H9 (cell line): ENCODE measurements around the gene RASGEF1C. TPM values are rescaled to one million over a fixed set of nuclear protein-coding genes. Genes with fewer than 3 reads are reported as not detected.

ENCODE experiments used
- DNase-seq: peaks from one replicate; pipeline ENCODE4 v3.0.0-alpha.2; 2017
- H2AFZ ChIP-seq: one replicate; pipeline ENCODE4 v1.6.1; 2013; ENCODE audit warnings: mild to moderate bottlenecking, low read length, control low read depth, moderate library complexity
- H2AK5ac ChIP-seq: 2 replicates; pipeline ENCODE4 v1.6.1; 2013; ENCODE audit warnings: low read length, control low read depth, mixed read lengths; ENCODE audit not compliant: insufficient read length
- H2BK120ac ChIP-seq: one replicate; pipeline ENCODE4 v1.6.1; 2013; ENCODE audit warnings: low read depth, mild to moderate bottlenecking, low read length, control low read depth, inconsistent platforms; ENCODE audit not compliant: poor library complexity, severe bottlenecking
- H2BK12ac ChIP-seq: 2 replicates; pipeline ENCODE4 v1.6.1; 2013; ENCODE audit warnings: low read length, control low read depth, mixed read lengths, low read depth; ENCODE audit not compliant: insufficient read length
- H2BK15ac ChIP-seq: 2 replicates; pipeline ENCODE4 v1.6.1; 2013; ENCODE audit warnings: low read depth, low read length, control low read depth
- H2BK20ac ChIP-seq: one replicate; pipeline ENCODE4 v1.6.1; 2013; ENCODE audit warnings: low read depth, mild to moderate bottlenecking, low read length, control low read depth, inconsistent platforms; ENCODE audit not compliant: poor library complexity, severe bottlenecking
- H2BK5ac ChIP-seq: 2 replicates; pipeline ENCODE4 v1.6.1; 2013; ENCODE audit warnings: low read length, control low read depth, mixed read lengths; ENCODE audit not compliant: insufficient read length
- H3K14ac ChIP-seq: 2 replicates; pipeline ENCODE4 v1.6.1; 2013; ENCODE audit warnings: low read length, control low read depth; ENCODE audit not compliant: insufficient read depth
- H3K18ac ChIP-seq: 2 replicates; pipeline ENCODE4 v1.6.1; 2013; ENCODE audit warnings: low read depth, mild to moderate bottlenecking, mixed read lengths, low read length, control low read depth; ENCODE audit not compliant: insufficient read length
- H3K23ac ChIP-seq: 2 replicates; pipeline ENCODE4 v1.6.1; 2013; ENCODE audit warnings: low read length, control low read depth, mixed read lengths, low read depth; ENCODE audit not compliant: insufficient read length
- H3K23me2 ChIP-seq: 2 replicates; pipeline ENCODE4 v1.6.1; 2013; ENCODE audit warnings: low read depth, mild to moderate bottlenecking, mixed read lengths, low read length, control low read depth; ENCODE audit not compliant: insufficient read length, poor library complexity, severe bottlenecking
- H3K27ac ChIP-seq: 2 replicates; pipeline ENCODE4 v1.5.1; 2013; ENCODE audit warnings: low read length, control low read depth, mixed read lengths, low read depth; ENCODE audit not compliant: insufficient read length
- H3K27me3 ChIP-seq: 2 replicates; pipeline ENCODE4 v1.6.1; 2013; ENCODE audit warnings: low read length, control low read depth, inconsistent platforms; ENCODE audit not compliant: insufficient read depth
- H3K4ac ChIP-seq: 2 replicates; pipeline ENCODE4 v1.6.1; 2013; ENCODE audit warnings: low read depth, mild to moderate bottlenecking, control low read depth, inconsistent platforms, low read length, moderate library complexity
- H3K4me1 ChIP-seq: 2 replicates; pipeline ENCODE4 v1.6.1; 2013; ENCODE audit warnings: low read length, control low read depth, inconsistent platforms; ENCODE audit not compliant: insufficient read depth
- H3K4me2 ChIP-seq: 2 replicates; pipeline ENCODE4 v1.6.1; 2013; ENCODE audit warnings: low read length, control low read depth, mixed read lengths; ENCODE audit not compliant: insufficient read length, insufficient read depth
- H3K56ac ChIP-seq: 2 replicates; pipeline ENCODE4 v1.6.1; 2013; ENCODE audit warnings: low read depth, mild to moderate bottlenecking, mixed read lengths, low read length, control low read depth; ENCODE audit not compliant: insufficient read length
- H3K79me1 ChIP-seq: 2 replicates; pipeline ENCODE4 v1.6.1; 2013; ENCODE audit warnings: low read depth, mild to moderate bottlenecking, moderate library complexity, low read length, control low read depth, inconsistent platforms; ENCODE audit not compliant: insufficient read depth, poor library complexity, severe bottlenecking
- H3K79me2 ChIP-seq: 2 replicates; pipeline ENCODE4 v1.6.1; 2013; ENCODE audit warnings: low read length, control low read depth, inconsistent platforms; ENCODE audit not compliant: insufficient read depth
- H3K9ac ChIP-seq: 2 replicates; pipeline ENCODE4 v1.6.1; 2013; ENCODE audit warnings: low read length, control low read depth, mixed read lengths; ENCODE audit not compliant: insufficient read length; ENCODE audit errors: extremely low read depth
- H3K9me3 ChIP-seq: one replicate; pipeline ENCODE4 v1.6.1; 2013; ENCODE audit warnings: low read depth, low read length, inconsistent platforms; ENCODE audit not compliant: control insufficient read depth
- H3T11ph ChIP-seq: one replicate; pipeline ENCODE4 v1.6.1; 2013; ENCODE audit warnings: mild to moderate bottlenecking, low read length, control low read depth, inconsistent platforms
- H4K20me1 ChIP-seq: one replicate; pipeline ENCODE4 v1.6.1; 2013; ENCODE audit not compliant: control insufficient read depth, insufficient read length, insufficient read depth
- H4K5ac ChIP-seq: 2 replicates; pipeline ENCODE4 v1.6.1; 2013; ENCODE audit warnings: low read depth, mild to moderate bottlenecking, mixed read lengths, low read length, control low read depth; ENCODE audit not compliant: insufficient read length
- H4K8ac ChIP-seq: replicated peaks from 2 replicates; pipeline ENCODE4 v1.6.1; 2013; ENCODE audit warnings: low read length, control low read depth, mixed read lengths, low read depth; ENCODE audit not compliant: insufficient read length
- H4K91ac ChIP-seq: 2 replicates; pipeline ENCODE4 v1.6.1; 2013; ENCODE audit warnings: low read depth, mild to moderate bottlenecking, moderate library complexity, mixed read lengths, low read length, control low read depth; ENCODE audit not compliant: insufficient read length
- H3K27ac Mint-ChIP-seq, 3 experiments: 2 replicates in 2 of 3; 3 replicates in 1 of 3; pipeline ENCODE4 v1.8.0; 2020 to 2021; ENCODE audit warnings: mixed read lengths in 3 of 3, mild to moderate bottlenecking in 1 of 3, moderate library complexity in 1 of 3
- H3K27me3 Mint-ChIP-seq: 2 replicates; pipeline ENCODE4 v1.8.0; 2021; ENCODE audit warnings: low read depth, mild to moderate bottlenecking, moderate library complexity, mixed read lengths
- H3K36me3 Mint-ChIP-seq, 3 experiments: 2 replicates in 2 of 3; 3 replicates in 1 of 3; pipeline ENCODE4 v1.8.0; 2020 to 2021; ENCODE audit warnings: low read depth in 3 of 3, mixed read lengths in 3 of 3; ENCODE audit not compliant: insufficient read depth in 1 of 3
- H3K4me1 Mint-ChIP-seq, 2 experiments: 2 replicates each; pipeline ENCODE4 v1.8.0; 2020; ENCODE audit warnings: mixed read lengths in 2 of 2
- H3K4me3 Mint-ChIP-seq, 2 experiments: 2 replicates in 1 of 2; 3 replicates in 1 of 2; pipeline ENCODE4 v1.8.0; 2020 to 2021; ENCODE audit warnings: mild to moderate bottlenecking in 2 of 2, mixed read lengths in 2 of 2, moderate library complexity in 1 of 2
- H3K9me3 Mint-ChIP-seq, 2 experiments: 2 replicates in 1 of 2; 3 replicates in 1 of 2; pipeline ENCODE4 v1.8.0; 2020; ENCODE audit warnings: mild to moderate bottlenecking in 2 of 2, mixed read lengths in 2 of 2, moderate library complexity in 1 of 2
- CTCF ChIP-seq: fragments of 200-600 bp; sonication (generic); conservative IDR thresholded peaks from 3 replicates; pipeline ENCODE4 v1.8.0; 2021; ENCODE audit warnings: antibody characterized with exemption, mild to moderate bottlenecking
- WGBS: extraction: QIAGEN DNeasy Blood & Tissue Kit; methylation state at CpG from one replicate; pipeline ENCODE4 v1.1.7; 2013; ENCODE audit warnings: missing lambda C conversion rate, low lambda C conversion rate, mixed read lengths; ENCODE audit not compliant: insufficient read length; ENCODE audit errors: extremely low coverage; 5-methylcytosine and 5-hydroxymethylcytosine counted together
- total RNA-seq: library from RNA; stranded (reverse); gene quantifications from 2 replicates; pipeline ENCODE4 v1.2.1, GENCODE V29; 2021

Gene RASGEF1C
- total RNA-seq, 1 experiment from 2014 or later = 0.83 TPM

- peaks cover 17% of the 10 kb centered on the region for H3K23me2 ChIP-seq
- H4K8ac ChIP-seq = no peak overlapping the region
- H3K27me3 Mint-ChIP-seq = peaks cover 16% of the 10 kb centered on the region
- no peak overlapping the region for H3K4ac ChIP-seq
- no peak overlapping the region for H2AK5ac ChIP-seq
- H3K4me1 Mint-ChIP-seq = peaks cover 40 to 47% of the 10 kb centered on the region in 2 experiments
- H3K56ac ChIP-seq = no peak overlapping the region
- H3K27ac ChIP-seq = no peak overlapping the region
- no peak overlapping the region for H2BK15ac ChIP-seq
- no peak overlapping the region for H3K18ac ChIP-seq
- 89% methylated on average over 1 of the region's 6 CpGs for WGBS
- no peak overlapping the region for H3K9ac ChIP-seq
- no peak overlapping the region for H3K14ac ChIP-seq
- peaks cover 3% of the 10 kb centered on the region; the same call in 1 of the 2 replicates for H3K27me3 ChIP-seq
- no peak overlapping the region for H2BK20ac ChIP-seq
- H3K36me3 Mint-ChIP-seq = peaks cover 9 to 22% (median 12%) of the 10 kb centered on the region in 3 experiments
- H2AFZ ChIP-seq = no peak overlapping the region
- H4K5ac ChIP-seq = no peak overlapping the region
- no peak overlapping the region for H3K23ac ChIP-seq
- TF ChIP-seq CTCF = no peak
- H4K20me1 ChIP-seq = no peaks in the 10 kb centered on the region
- no peak overlapping the region for H3T11ph ChIP-seq
- H3K27ac Mint-ChIP-seq = peak overlapping the region in 1 of 3 experiments; percentile 41; a peak in 1 of 7 replicates
- H3K79me1 ChIP-seq = peaks cover 5% of the 10 kb centered on the region
- peak overlapping the region; percentile 4 to 73; a peak in 4 of 5 replicates for H3K4me3 Mint-ChIP-seq
- no peak for DNase-seq
- no peak overlapping the region for H2BK5ac ChIP-seq
- no peak overlapping the region for H4K91ac ChIP-seq
- no peak overlapping the region for H3K4me2 ChIP-seq
- H3K4me1 ChIP-seq = peaks cover 8% of the 10 kb centered on the region; the same call in 1 of the 2 replicates
- no peak overlapping the region for H2BK12ac ChIP-seq
- peaks cover 13 to 15% of the 10 kb centered on the region in 2 experiments for H3K9me3 Mint-ChIP-seq
- H3K9me3 ChIP-seq = peaks cover 5% of the 10 kb centered on the region
- no peak overlapping the region for H2BK120ac ChIP-seq
- peaks cover 32% of the 10 kb centered on the region; the same call in 1 of the 2 replicates for H3K79me2 ChIP-seq
These were observed 140.4 kb downstream of the RASGEF1C start for GRCh38 chr5:180068519-180069090.
